Esophagus muscularis mucosa (tissue), 4 donors: Measurements from ENCODE around the gene DEPP1. TPM values are rescaled to one million over a fixed set of nuclear protein-coding genes. Genes with fewer than 3 reads are reported as not detected.

Experiments used
- DNase-seq: peaks from one replicate; pipeline ENCODE4 v3.0.0-alpha.2; 2017; ENCODE audit errors: extremely low spot score
- H3K27ac ChIP-seq, 4 donors: fragments of 200-600 bp; sonication (generic); replicated peaks in 1 of 4; 1 replicate in 3 of 4; 2 replicates in 1 of 4; pipeline ENCODE4 v1.5.1; 2016 to 2019; ENCODE audit warnings: mild to moderate bottlenecking in 1 of 4
- H3K27me3 ChIP-seq, 4 donors: fragments of 200-600 bp; sonication (generic); one replicate each; pipeline versions ENCODE4 v1.5.1 to v1.6.0; 2016 to 2019
- H3K36me3 ChIP-seq, 4 donors: fragments of 200-600 bp; sonication (generic); one replicate each; pipeline ENCODE4 v1.5.1; 2016 to 2019
- H3K4me1 ChIP-seq, 4 donors: fragments of 200-600 bp; sonication (generic); one replicate each; pipeline ENCODE4 v1.5.1; 2016 to 2019
- H3K4me3 ChIP-seq, 4 donors: fragments of 200-600 bp; sonication (generic); 1 replicate in 2 of 4; 2 replicates in 2 of 4; pipeline ENCODE4 v1.5.1; 2016 to 2019; ENCODE audit warnings: mild to moderate bottlenecking in 4 of 4, moderate library complexity in 1 of 4
- H3K9me3 ChIP-seq, 4 donors: fragments of 200-600 bp; sonication (generic); 1 replicate in 3 of 4; 2 replicates in 1 of 4; pipeline ENCODE4 v1.5.1; 2016 to 2019
- CTCF ChIP-seq, 3 experiments: fragments of 200-600 bp in 2 of 3; fragments of 450-650 bp in 1 of 3; sonication (generic) in 2 of 3; IDR thresholded peaks; one replicate each; pipeline ENCODE4 v1.5.1; 2017 to 2019; ENCODE audit warnings: antibody characterized with exemption in 3 of 3, mild to moderate bottlenecking in 2 of 3, moderate library complexity in 1 of 3
- EP300 ChIP-seq: sonication (generic); formaldehyde crosslinking; IDR thresholded peaks from one replicate; pipeline ENCODE4 v1.6.1; 2017; ENCODE audit warnings: antibody characterized with exemption
- POLR2A ChIP-seq: fragments of 450-650 bp; IDR thresholded peaks from one replicate; pipeline ENCODE4 v1.6.1; 2017; ENCODE audit warnings: antibody characterized with exemption, moderate library complexity, mild to moderate bottlenecking, low read depth
- POLR2AphosphoS5 ChIP-seq, 2 donors: sonication (generic); formaldehyde crosslinking; IDR thresholded peaks; one replicate each; pipeline ENCODE4 v1.6.1; 2017; ENCODE audit warnings: antibody characterized with exemption in 2 of 2
- whole genome bisulfite sequencing: methylation state at CpG from one replicate; pipeline ENCODE4 v1.1.5; 2018; 5-methylcytosine and 5-hydroxymethylcytosine counted together
- intact Hi-C: fragments of 100-400 bp; cut with DNase I; formaldehyde crosslinking; loops from one replicate; pipeline ENCODE4 v1.15.1; 2023
- total RNA-seq, 4 donors: library from RNA; depleted of rRNA; stranded (reverse); fragments of >200 nt; gene quantifications; one replicate each; pipeline versions ENCODE4 v1.1.0 to v1.2.1, GENCODE V29; 2016

Gene DEPP1
- total RNA-seq, 4 donors from 2014 or later = 32.0 to 413 (median 126) TPM

GRCh38 chr10:44970812-44971395 is 7.7 kb downstream of the DEPP1 start:
- H3K9me3 ChIP-seq = no peaks in the 10 kb centered on the region
- 89% methylated on average over 8 of the region's 8 CpGs for WGBS
- no peak overlapping the region for H3K4me3 ChIP-seq
- peaks cover 9 to 39% (median 32%) of the 10 kb centered on the region in 4 donors for H3K36me3 ChIP-seq
- intact Hi-C loops = loop anchor here (10.0 kb wide), 1 partner anchor 96 kb away; no protein-coding TSS in a partner anchor
- DNase-seq = no peak
- H3K4me1 ChIP-seq = peaks cover 60 to 76% (median 65%) of the 10 kb centered on the region in 4 donors
- H3K27ac ChIP-seq = no peak overlapping the region
- TF ChIP-seq CTCF (IDR thresholded peaks at IDR 0.05) (no peak), POLR2AphosphoS5 (IDR thresholded peaks at IDR 0.05) (no peak), POLR2A (no peak), EP300 (no peak)
- no peaks in the 10 kb centered on the region for H3K27me3 ChIP-seq

GRCh38 chr10:44969854-44970253 is 8.8 kb downstream of the DEPP1 start:
- WGBS = 85% methylated on average over 9 of the region's 9 CpGs
- Histone ChIP-seq H3K4me1 (peaks cover 60 to 76% (median 66%) of the 10 kb centered on the region in 4 donors), H3K4me3 (no peak overlapping the region), H3K27ac (no peak overlapping the region), H3K27me3 (no peaks in the 10 kb centered on the region), H3K36me3 (peaks cover 9 to 39% (median 32%) of the 10 kb centered on the region in 4 donors), H3K9me3 (no peaks in the 10 kb centered on the region)
- DNase-seq = no peak
- TF ChIP-seq EP300 = no peak
- no peak for TF ChIP-seq CTCF (IDR thresholded peaks at IDR 0.05)
- TF ChIP-seq POLR2A = no peak
- no peak for TF ChIP-seq POLR2AphosphoS5 (IDR thresholded peaks at IDR 0.05)
- intact Hi-C loops = loop anchor here (10.0 kb wide), 1 partner anchor 95 kb away; no protein-coding TSS in a partner anchor

- intact Hi-C loops = no loop called here
- Histone ChIP-seq H3K36me3 (peaks cover 9 to 39% (median 32%) of the 10 kb centered on the region in 4 donors), H3K9me3 (no peaks in the 10 kb centered on the region), H3K4me3 (no peak overlapping the region), H3K27me3 (no peaks in the 10 kb centered on the region), H3K27ac (peak overlapping the region; percentile 64 to 89 (median 78)), H3K4me1 (peaks cover 57 to 76% (median 65%) of the 10 kb centered on the region in 4 donors)
- WGBS = 62% methylated on average over 11 of the region's 11 CpGs
- DNase-seq = no peak
- TF ChIP-seq POLR2AphosphoS5 (IDR thresholded peaks at IDR 0.05) (peak in 1 of 2 donors; percentile 7), CTCF (IDR thresholded peaks at IDR 0.05) (no peak), POLR2A (no peak)
These were observed 9.9 kb downstream of the DEPP1 start for GRCh38 chr10:44968500-44969400.

- Histone ChIP-seq H3K27ac (peak overlapping the region; percentile 64 to 89 (median 78)), H3K4me3 (peak overlapping the region in 1 of 4 donors; percentile 10), H3K4me1 (peaks cover 54 to 76% (median 65%) of the 10 kb centered on the region in 4 donors), H3K36me3 (peaks cover 9 to 36% (median 31%) of the 10 kb centered on the region in 4 donors), H3K9me3 (no peaks in the 10 kb centered on the region), H3K27me3 (no peaks in the 10 kb centered on the region)
- DNase-seq = no peak
- WGBS = 42% methylated on average over 3 of the region's 3 CpGs
- TF ChIP-seq POLR2AphosphoS5 (IDR thresholded peaks at IDR 0.05) = peak in 1 of 2 donors; percentile 16
- TF ChIP-seq EP300 = no peak
- intact Hi-C loops = no loop called here
These were observed 10.5 kb downstream of the DEPP1 start for GRCh38 chr10:44968091-44968490.

- DNase-seq = no peak
- H3K27ac ChIP-seq = peak overlapping the region; percentile 64 to 89 (median 78)
- H3K36me3 ChIP-seq = peaks cover 9 to 32% (median 29%) of the 10 kb centered on the region in 4 donors
- no peaks in the 10 kb centered on the region for H3K27me3 ChIP-seq
- TF ChIP-seq POLR2AphosphoS5 (IDR thresholded peaks at IDR 0.05) (no peak), EP300 (no peak), CTCF (IDR thresholded peaks at IDR 0.05) (no peak), POLR2A (no peak)
- H3K4me1 ChIP-seq = peaks cover 56 to 76% (median 66%) of the 10 kb centered on the region in 4 donors
- peak overlapping the region in 2 of 4 donors; percentile 10 for H3K4me3 ChIP-seq
- WGBS = 76% methylated on average over 4 of the region's 4 CpGs
- H3K9me3 ChIP-seq = no peaks in the 10 kb centered on the region
- intact Hi-C loops = no loop called here
These were observed 11.0 kb downstream of the DEPP1 start for GRCh38 chr10:44967616-44968015.
